HG03571 (cell line): ENCODE data around the gene RAD51B.

ENCODE experiments used
- ATAC-seq: cut with Tn5 transposase; IDR thresholded peaks from one replicate; pipeline ENCODE4 v1.9.1; 2021; ENCODE audit not compliant: unreplicated experiment

The RAD51B gene

DNA sequence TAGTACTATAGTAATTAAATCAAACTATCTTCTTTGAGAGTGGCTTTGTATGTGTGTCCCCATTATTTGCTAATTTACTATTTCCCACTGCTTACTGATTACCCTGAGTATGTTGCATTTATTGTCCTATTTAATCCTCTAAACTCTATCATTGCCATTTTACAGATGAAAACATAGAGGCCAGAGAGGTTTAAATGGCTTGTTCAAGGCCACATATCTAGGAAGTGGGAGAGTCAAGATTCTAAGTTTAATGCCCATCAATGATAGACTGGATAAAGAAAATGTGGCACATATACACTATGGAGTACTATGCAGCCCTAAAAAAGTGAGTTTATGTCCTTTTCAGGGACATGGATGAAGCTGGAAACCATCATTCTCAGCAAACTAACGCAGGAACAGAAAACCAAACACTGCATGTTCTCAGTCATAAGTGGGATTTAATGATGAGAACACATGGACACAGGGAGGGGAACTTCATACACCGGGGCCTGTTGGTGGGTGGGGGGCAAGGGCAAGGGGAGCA lies 553.6 kb downstream of the RAD51B start:
- no peak for ATAC-seq

DNA sequence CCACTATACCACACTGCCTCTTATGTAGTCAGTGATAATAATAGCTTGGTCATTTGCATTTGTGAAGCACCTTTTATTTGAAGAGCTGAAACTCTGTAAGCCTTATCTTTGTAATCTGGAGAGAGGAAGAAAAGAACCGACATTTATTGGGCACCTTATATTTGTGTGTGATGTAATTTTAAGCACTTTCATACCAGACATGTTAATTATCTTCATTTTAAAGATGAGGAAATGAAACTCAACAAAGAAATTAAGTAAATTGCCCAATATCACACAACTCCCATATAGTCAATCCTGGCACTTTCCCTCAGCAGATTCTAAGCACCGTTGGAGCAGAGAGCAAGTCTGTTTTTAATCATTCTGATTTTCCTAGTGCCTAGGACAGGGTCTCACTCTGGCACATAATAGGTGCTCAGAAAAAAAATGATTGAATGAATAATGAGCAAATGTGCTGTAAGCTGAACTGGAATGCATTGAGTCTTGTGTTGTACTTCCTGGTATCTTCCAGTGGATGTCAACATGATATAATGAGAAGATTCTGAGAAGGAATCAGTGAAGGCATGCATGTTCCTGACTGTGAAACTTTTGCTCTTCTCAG lies 554.4 kb downstream of the RAD51B start:
- ATAC-seq = no peak

DNA sequence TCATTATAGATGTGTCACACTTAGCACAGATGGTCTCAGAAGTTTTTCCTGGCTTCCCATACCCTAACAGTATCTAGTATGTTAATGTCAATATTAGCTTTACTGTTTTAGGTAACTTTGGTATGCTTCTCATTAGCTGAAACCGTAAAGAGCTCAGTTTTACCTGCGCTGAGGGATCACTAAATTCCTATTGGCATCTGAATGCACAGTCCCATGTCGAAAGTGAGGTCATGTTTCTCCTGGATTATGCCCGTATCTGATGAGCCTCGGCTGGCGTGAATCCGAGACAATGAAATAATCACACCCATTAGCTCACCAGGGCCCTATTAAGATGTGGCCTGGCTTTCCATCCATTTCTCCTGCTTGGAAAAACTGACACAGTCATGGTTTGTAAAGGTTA lies 555.1 kb downstream of the RAD51B start:
- ATAC-seq = no peak

GRCh38 chr14:68375376-68375775 lies 555.8 kb downstream of the RAD51B start:
- no peak for ATAC-seq

DNA sequence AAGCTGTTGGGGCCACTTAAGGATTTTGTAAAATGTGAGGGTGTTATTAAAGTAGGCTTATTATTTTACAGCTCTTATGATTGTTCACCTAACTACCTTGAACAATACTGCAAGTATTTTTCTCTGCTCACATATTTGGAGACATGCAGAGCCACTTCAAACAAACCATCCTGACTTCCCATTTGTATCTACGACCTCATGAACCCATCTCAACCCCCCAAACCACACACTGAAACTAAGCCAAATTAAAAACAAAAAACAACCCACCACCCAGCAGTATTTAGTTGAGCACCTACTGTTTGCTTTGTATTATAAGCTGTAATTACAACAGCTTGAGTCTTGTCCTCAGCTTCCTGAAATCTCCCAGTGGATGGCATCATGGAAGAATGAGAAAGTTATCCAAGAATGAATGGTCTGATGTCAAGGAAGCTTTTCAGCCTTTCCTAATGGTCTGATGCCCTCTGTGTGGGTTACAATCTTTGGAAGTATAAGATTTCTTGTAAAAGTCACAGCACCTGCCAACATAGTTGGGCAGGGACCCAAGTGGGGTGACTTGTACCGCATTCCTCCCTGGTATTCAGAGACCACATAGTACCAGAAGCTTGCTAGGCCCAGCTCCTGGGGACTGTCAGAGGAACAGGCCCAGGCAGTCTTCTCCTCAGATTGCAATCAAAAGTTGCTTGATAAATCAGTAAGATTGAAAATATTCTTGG lies 556.6 kb downstream of the RAD51B start:
- no peak for ATAC-seq

GRCh38 chr14:68377006-68377405 lies 557.4 kb downstream of the RAD51B start:
- ATAC-seq = no peak

GRCh38 chr14:68377459-68377858 lies 557.9 kb downstream of the RAD51B start:
- no peak for ATAC-seq

DNA sequence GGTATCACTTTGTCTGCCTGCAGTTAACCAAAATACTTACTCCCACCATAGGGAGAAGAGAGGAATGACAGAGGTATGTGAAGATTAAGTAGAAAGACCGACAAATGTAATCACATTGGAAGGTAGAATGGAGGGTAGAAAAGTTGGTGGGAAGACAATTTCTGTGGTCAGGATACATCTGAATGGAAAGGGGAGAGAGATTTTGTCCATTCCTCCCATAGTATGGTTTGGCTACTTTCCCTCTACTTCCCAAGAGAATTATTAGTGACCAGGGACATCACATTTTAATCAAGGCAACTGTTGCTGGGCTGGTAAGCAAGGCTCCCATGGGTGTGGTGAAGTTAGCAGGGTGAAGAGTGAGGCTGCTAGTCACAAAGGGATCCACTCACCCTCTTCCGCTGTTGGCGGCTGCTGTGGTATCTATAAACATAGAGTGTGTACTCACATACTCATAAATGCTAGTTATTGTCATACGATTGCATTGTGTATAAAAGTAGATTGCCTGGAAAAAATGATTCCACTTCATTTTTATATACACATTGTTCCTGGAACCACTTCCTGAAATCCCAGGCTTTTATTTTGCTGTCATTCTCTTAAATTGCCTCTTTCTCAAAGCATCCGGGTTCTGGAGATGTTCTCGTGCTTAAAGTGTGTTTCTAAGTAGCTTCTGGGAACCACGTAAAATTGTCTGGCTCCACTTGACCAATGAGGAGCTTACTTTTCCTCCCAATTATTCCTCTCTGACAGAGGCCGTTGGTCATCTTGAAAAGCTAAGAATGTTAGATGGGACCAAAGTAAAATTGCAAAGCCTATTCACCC lies 560.1 kb downstream of the RAD51B start:
- ATAC-seq = no peak

DNA sequence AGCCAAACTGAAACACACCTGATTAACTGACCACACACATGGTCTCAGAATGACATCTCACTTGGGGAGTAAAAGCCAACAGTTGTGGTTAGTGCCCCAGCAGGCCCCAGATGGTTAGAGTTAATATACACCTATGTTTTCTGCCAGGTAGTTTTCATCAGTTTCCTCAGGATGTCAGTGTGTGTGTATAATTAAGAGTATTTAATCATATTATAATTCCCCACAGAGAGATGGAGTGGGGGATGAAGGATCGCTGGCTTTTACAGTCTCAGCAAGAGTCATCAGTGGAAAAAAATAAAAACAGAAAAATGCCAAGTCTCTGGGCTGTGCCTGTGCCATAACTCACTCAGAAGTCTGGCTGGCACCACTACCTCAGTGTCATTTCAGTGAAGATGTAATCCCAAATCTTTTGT lies 560.8 kb downstream of the RAD51B start:
- no peak for ATAC-seq

DNA sequence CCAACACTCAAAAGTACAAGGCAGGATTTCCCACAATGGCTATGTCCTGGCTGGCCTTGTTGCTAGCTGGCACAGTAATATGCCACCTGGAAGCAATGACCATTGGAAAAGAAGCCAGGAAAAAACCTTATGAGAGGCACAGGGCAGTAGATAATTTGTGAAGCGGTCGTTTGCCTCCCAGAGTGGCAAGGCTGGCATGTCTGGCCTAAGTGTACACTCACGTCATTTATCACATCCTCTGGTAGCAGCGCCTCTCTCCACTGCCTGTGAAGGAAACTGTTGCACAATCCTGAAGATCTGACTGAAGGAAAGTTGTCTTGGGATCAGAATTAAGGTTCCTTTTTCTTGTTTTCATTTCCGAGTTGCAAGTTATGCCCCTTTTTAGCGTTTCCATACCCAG lies 564.8 kb downstream of the RAD51B start:
- no peak for ATAC-seq

DNA sequence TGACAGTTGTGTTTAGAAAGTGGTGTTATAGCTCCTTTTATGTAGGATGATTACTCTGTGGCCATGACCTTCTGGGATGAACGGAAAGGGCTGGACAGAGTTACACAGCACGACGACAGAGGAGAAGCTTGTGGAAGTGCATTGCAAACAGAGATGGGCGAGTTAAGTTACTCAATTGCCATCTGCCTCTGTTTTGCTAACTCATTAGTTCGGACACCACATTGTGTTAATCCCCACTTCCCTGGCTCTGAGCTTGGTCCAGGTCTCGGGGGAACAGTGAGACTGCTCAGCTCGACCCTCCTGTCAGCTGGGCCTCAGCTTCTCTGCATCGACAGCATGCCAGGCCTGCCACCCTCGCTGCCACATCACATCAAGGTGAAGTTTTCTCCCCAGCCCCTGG lies 565.3 kb downstream of the RAD51B start:
- no peak for ATAC-seq

DNA sequence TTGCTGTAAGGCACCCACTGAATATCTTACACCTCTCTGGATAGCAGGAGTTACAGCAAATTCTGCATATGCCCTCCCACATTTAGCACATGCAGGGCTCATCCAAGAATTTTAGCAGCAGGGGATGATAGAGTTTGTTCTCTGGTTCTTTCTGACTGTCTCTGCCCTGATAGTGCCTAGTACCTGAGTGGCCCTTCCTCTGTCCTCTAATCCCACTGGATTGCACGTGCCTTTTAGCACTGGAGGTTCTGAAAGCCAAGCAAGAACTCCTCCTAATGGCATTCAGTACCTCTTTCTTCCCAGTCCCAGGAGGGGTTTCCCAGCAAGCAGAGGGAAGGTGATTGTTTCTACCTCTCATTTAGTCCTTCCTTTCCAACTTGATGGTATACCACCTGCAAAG lies 566.9 kb downstream of the RAD51B start:
- no peak for ATAC-seq

GRCh38 chr14:68386950-68387779 lies 567.6 kb downstream of the RAD51B start:
- ATAC-seq = no peak

DNA sequence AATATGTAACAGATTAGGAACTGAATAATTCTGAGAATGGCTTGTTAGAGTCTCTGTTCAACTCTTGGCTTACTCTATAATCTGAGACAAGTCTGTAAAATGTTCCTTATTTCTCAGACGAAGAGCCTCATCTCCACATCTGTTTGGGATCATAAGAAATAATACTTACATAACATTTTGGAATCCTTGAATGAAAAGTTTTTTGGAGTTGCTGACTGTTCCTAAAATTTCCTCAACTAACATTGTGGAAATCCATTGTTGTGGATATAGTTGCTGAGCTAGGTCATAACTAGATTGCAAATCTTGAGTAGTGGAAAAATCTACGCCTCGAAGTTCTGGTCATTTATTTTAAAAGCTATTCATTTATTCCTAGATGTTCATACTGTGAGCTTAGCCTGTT lies 570.4 kb downstream of the RAD51B start:
- no peak for ATAC-seq

- no peak for ATAC-seq
Measured at GRCh38 chr14:68390741-68391140, 571.2 kb downstream of the RAD51B start.

- no peak for ATAC-seq
Measured at GRCh38 chr14:68391311-68392014, 571.9 kb downstream of the RAD51B start.

DNA sequence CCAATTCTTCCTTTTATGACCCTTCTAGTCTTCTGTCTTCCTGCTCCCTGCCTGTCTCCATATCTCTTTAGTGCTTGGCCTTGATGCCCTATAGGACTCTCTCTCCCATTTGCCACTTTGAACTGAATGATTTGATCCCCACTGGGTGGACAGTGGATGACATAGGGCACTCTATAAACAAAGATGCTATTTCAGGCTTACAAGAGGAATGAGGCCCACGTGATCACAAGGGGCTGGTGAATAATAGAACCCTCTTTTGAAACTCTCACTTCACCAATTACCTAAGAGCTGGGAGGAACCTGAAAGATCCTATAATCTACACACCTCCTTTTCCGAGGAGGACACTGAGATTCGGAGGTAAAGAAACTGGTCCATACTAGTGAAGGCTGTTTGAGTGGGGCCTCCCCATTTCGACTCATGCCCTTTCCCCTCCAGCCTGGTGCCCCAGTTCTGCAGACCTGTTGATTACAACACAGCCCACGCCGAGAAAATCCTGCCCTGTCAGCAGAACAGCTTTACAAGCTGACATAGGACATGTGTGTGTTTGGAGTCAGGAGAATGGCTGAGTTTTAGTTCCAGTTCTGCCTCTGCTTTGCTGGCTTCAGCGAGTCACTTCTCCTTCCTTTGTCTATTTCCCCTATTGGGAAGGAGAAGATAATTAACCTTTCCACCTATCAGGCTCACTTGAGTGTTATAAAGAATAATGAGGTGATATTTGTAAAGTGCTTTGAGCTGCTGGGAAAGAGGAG lies 573.0 kb downstream of the RAD51B start:
- no peak for ATAC-seq

DNA sequence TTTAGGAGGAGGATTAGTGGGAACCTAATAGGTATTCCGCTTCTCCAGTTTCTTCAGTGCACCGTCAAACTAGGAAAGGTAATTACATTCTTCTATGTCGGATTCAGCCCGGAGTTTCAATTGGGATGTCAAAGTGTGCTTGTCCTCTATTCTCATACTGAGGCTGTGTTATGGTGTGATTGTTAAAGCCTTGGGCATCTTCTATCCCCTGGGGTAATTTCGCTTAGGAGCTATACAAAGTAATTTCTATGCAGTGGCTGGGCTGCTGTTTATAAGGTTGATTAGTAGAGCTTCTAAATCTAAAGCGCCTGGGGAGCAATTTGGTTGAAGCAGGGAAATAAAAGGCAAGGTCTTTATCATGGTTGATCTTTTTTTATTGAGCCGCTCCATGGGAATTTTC lies 573.7 kb downstream of the RAD51B start:
- ATAC-seq = no peak

GRCh38 chr14:68394118-68394763 lies 574.7 kb downstream of the RAD51B start:
- ATAC-seq = no peak
